Activated B cell treated with CpG ODN at 0.5 μM for 24 hours (primary cell): ENCODE data around the gene PLCB1. TPM values are rescaled to one million over a fixed set of nuclear protein-coding genes. Genes with fewer than 3 reads are reported as not detected.

Experiments
- ATAC-seq: fragments of 200-7000 bp; cut with Tn5 transposase; one replicate; pipeline ENCODE4 v1.10.0; 2021; ENCODE audit warnings: low read depth, mild to moderate bottlenecking, moderate library complexity
- CTCF ChIA-PET: fragments of 350-600 bp; sonication (Branson Sonifier 250); formaldehyde crosslinking; loops from one replicate; lab custom pipeline; 2021; ENCODE audit warnings: antibody characterized with exemption; lab: Charles Lee
- POLR2A ChIA-PET: fragments of 350-600 bp; sonication (Branson Sonifier 250); formaldehyde crosslinking; loops from one replicate; lab custom pipeline; 2021; ENCODE audit warnings: antibody characterized with exemption; lab: Charles Lee
- DNase-seq: peaks from one replicate; pipeline ENCODE4 v3.0.0; 2022
- H3K27ac Mint-ChIP-seq: one replicate; pipeline ENCODE4 v1.8.0; 2020; ENCODE audit warnings: mixed read lengths
- H3K27me3 Mint-ChIP-seq: one replicate; pipeline ENCODE4 v1.8.0; 2021; ENCODE audit warnings: mixed read lengths
- H3K36me3 Mint-ChIP-seq: one replicate; pipeline ENCODE4 v1.8.0; 2021; ENCODE audit warnings: low read depth, mixed read lengths
- H3K4me1 Mint-ChIP-seq: one replicate; pipeline ENCODE4 v1.8.0; 2021; ENCODE audit warnings: mixed read lengths
- H3K4me3 Mint-ChIP-seq: one replicate; pipeline ENCODE4 v1.8.0; 2020; ENCODE audit warnings: mild to moderate bottlenecking, mixed read lengths
- H3K9me3 Mint-ChIP-seq: one replicate; pipeline ENCODE4 v1.8.0; 2020; ENCODE audit warnings: mixed read lengths
- intact Hi-C: fragments of 100-400 bp; cut with micrococcal nuclease; formaldehyde crosslinking; loops from one replicate; pipeline ENCODE4 v1.15.1; 2024
- total RNA-seq: library from RNA; stranded (reverse); gene quantifications from 2 replicates; pipeline ENCODE4 v1.2.3, GENCODE V29; 2022
- TF ChIP-seq, protein P1 (sequence below): fragments of 200-600 bp; IDR thresholded peaks from one replicate; pipeline ENCODE4 v1.8.0; 2022; ENCODE audit warnings: antibody characterized with exemption, mild to moderate bottlenecking

The PLCB1 gene
- total RNA-seq, 1 donor from 2014 or later, result 0.86 TPM

DNA sequence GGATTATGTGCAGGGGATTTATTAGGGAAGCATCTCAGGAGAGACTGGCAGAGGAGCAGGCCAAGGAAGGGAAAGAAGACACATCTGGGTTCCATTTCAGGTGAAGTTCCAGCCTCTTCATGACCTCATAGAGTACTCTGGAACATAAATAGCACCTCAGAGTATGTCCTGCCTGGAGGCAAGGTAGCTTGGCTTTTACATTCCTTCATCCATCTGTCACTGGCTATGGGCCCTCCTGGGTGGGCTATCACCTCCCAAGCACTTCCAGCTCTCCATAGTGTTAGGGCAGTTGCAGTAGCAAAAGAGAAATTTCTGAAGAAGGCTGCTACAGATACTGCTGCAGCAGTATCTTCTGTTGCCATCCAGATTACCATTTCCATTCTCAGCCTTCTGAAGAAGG is 116.0 kb downstream of the PLCB1 start:
- ChIA-PET CTCF (no interaction called here), POLR2A (no interaction called here)
- ATAC-seq, result no peak
- TF ChIP-seq, protein P1, sequence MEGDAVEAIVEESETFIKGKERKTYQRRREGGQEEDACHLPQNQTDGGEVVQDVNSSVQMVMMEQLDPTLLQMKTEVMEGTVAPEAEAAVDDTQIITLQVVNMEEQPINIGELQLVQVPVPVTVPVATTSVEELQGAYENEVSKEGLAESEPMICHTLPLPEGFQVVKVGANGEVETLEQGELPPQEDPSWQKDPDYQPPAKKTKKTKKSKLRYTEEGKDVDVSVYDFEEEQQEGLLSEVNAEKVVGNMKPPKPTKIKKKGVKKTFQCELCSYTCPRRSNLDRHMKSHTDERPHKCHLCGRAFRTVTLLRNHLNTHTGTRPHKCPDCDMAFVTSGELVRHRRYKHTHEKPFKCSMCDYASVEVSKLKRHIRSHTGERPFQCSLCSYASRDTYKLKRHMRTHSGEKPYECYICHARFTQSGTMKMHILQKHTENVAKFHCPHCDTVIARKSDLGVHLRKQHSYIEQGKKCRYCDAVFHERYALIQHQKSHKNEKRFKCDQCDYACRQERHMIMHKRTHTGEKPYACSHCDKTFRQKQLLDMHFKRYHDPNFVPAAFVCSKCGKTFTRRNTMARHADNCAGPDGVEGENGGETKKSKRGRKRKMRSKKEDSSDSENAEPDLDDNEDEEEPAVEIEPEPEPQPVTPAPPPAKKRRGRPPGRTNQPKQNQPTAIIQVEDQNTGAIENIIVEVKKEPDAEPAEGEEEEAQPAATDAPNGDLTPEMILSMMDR, result no peak
- Mint-ChIP-seq H3K9me3 (no peaks in the 10 kb centered on the region), H3K36me3 (no peaks in the 10 kb centered on the region), H3K27me3 (no peaks in the 10 kb centered on the region), H3K4me3 (no peak overlapping the region), H3K27ac (no peak overlapping the region), H3K4me1 (no peaks in the 10 kb centered on the region)
- intact Hi-C loops, result no loop called here
- no peak for DNase-seq

DNA sequence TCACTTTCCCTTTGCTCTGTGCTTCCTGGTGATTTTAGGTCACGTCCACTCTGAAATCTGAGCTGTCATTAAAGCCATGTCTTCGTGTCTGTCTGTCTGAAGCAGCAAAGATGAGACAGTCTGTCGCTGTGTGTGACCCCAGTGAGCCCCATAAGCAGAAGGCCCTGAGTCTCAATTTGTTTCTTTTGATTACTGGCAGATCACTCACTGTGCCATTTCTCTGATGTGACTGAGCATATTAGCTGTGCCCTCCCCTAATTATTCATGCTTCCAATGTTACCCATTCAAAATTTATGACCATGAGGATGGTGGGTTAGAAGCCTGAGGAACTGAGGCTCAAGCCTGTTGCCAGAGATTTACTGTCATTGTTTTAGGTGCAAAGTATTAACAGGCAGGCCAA is 117.6 kb downstream of the PLCB1 start:
- no peaks in the 10 kb centered on the region for H3K36me3 Mint-ChIP-seq
- no peaks in the 10 kb centered on the region for H3K9me3 Mint-ChIP-seq
- ChIA-PET POLR2A (no interaction called here), CTCF (no interaction called here)
- no peaks in the 10 kb centered on the region for H3K4me1 Mint-ChIP-seq
- no peak for ATAC-seq
- H3K4me3 Mint-ChIP-seq, result no peak overlapping the region
- H3K27ac Mint-ChIP-seq, result no peak overlapping the region
- no peak for DNase-seq
- TF ChIP-seq, protein P1, result no peak
- intact Hi-C loops, result no loop called here
- no peaks in the 10 kb centered on the region for H3K27me3 Mint-ChIP-seq

GRCh38 chr20:8250539-8251200 is 118.6 kb downstream of the PLCB1 start:
- intact Hi-C loops, result no loop called here
- Mint-ChIP-seq H3K27ac (no peak overlapping the region), H3K27me3 (no peaks in the 10 kb centered on the region), H3K36me3 (no peaks in the 10 kb centered on the region), H3K9me3 (no peaks in the 10 kb centered on the region), H3K4me3 (no peak overlapping the region), H3K4me1 (no peaks in the 10 kb centered on the region)
- ATAC-seq (no peak), DNase-seq (no peak)
- ChIA-PET POLR2A (no interaction called here), CTCF (interaction anchor here (0.7 kb wide), 1 partner anchor 23 kb away, joined by 3 read pairs; no protein-coding TSS in a partner anchor)
- TF ChIP-seq, protein P1, result no peak

GRCh38 chr20:8251201-8251575 is 119.1 kb downstream of the PLCB1 start:
- ATAC-seq (no peak), DNase-seq (no peak)
- TF ChIP-seq, protein P1, result no peak
- Mint-ChIP-seq H3K36me3 (no peaks in the 10 kb centered on the region), H3K4me1 (no peaks in the 10 kb centered on the region), H3K27ac (no peak overlapping the region), H3K27me3 (no peaks in the 10 kb centered on the region), H3K4me3 (no peak overlapping the region), H3K9me3 (no peaks in the 10 kb centered on the region)
- CTCF ChIA-PET, result no interaction called here
- POLR2A ChIA-PET, result no interaction called here
- intact Hi-C loops, result no loop called here

DNA sequence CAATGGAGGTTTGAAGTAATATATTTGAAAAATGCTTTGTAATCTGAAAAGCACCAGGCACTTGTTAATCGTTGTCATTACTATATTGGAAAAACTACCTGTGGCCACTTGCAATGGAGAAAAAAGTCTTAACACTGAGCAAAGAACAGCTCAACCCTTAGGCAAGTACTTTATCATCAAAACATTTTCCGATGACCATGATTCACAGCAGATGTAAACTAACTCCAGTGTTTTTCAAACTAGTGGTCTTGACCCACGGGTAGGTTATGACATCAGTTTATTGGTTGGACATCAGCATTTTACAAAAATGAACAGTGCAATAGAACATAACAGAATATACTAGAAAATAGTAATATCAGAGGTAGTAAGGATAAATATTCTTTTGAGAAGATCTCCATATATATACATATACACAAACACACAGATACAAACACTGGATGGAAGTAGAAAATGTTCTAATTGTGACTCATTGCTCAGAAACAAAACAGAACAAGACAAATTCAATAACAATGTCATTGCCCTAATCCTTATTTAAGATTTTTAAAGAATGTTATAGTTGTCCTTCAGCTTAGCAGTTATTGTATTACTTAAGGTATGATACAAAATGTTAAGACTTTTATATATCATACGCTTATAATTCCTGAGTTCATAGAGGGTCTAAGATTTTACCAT is 123.0 kb downstream of the PLCB1 start:
- no peak overlapping the region for H3K4me3 Mint-ChIP-seq
- intact Hi-C loops, result no loop called here
- DNase-seq, result no peak
- no peaks in the 10 kb centered on the region for H3K27me3 Mint-ChIP-seq
- no peaks in the 10 kb centered on the region for H3K9me3 Mint-ChIP-seq
- ATAC-seq, result no peak
- no peak overlapping the region for H3K27ac Mint-ChIP-seq
- POLR2A ChIA-PET, result no interaction called here
- CTCF ChIA-PET, result no interaction called here
- no peaks in the 10 kb centered on the region for H3K36me3 Mint-ChIP-seq
- TF ChIP-seq, protein P1, result no peak
- H3K4me1 Mint-ChIP-seq, result no peaks in the 10 kb centered on the region
